NCI-H1048 (cell line): ENCODE results near the gene ARAP2.
"Not testable (repeated sequence)": the region's sequence is repeated elsewhere in the genome, so short reads cannot be mapped to it uniquely, and the experiment has no call there.

Experiments
- DNase-seq: peaks from one replicate; lab custom pipeline; 2025; lab: John Stamatoyannopoulos, UW

The ARAP2 gene

GRCh38 chr4:36182315-36182714 is 62.0 kb downstream of the ARAP2 start:
- not testable (repeated sequence) for DNase-seq

GRCh38 chr4:36180206-36180605 is 64.1 kb downstream of the ARAP2 start:
- DNase-seq = no peak

- DNase-seq = no peak
Observed at GRCh38 chr4:36178484-36178883, 65.8 kb downstream of the ARAP2 start.

DNA sequence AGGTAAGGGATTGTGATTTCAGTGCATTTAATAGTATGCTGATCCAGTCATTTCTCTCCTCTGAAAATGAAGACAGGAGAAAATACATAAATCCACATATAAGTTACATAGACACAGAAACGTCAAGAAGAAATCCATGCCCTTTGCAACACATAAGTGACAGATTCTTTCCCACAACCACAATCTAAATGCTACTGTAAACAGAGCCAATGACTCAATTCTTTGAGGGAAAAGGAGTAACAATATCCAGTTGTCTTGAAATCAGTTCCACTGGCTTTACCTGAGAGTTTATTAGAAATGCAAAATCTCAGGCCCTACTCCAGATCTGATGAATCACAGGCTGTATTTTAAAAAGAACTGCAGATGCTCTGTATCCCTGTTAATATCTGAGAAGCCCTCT is 66.4 kb downstream of the ARAP2 start:
- no peak for DNase-seq

GRCh38 chr4:36174570-36174969 is 69.7 kb downstream of the ARAP2 start:
- DNase-seq = no peak

GRCh38 chr4:36173905-36174304 is 70.4 kb downstream of the ARAP2 start:
- no peak for DNase-seq

DNA sequence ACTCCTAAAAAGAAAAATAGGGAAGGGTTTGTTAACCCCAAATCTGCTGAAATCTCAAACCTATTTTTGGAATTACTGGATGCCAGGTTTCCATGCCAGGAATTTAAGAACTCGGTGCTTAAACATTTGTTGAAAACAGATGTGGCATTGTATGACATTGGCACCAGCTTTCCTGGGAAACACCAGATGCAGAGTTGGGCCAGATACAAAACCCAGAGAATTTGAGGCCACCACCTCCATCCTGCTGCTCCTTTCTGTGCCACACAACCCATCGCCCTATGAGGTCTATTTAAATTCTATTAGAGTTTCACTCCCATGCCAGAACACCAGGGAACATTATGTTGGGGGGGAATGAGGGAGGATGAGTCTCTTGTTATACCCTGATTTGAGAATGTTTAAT is 71.7 kb downstream of the ARAP2 start:
- DNase-seq = no peak

- no peak for DNase-seq
Observed at GRCh38 chr4:36168127-36168878, 76.0 kb downstream of the ARAP2 start.

GRCh38 chr4:36165631-36166005 is 78.7 kb downstream of the ARAP2 start:
- no peak for DNase-seq

- no peak for DNase-seq
Observed at GRCh38 chr4:36164900-36165630, 79.2 kb downstream of the ARAP2 start.

DNA sequence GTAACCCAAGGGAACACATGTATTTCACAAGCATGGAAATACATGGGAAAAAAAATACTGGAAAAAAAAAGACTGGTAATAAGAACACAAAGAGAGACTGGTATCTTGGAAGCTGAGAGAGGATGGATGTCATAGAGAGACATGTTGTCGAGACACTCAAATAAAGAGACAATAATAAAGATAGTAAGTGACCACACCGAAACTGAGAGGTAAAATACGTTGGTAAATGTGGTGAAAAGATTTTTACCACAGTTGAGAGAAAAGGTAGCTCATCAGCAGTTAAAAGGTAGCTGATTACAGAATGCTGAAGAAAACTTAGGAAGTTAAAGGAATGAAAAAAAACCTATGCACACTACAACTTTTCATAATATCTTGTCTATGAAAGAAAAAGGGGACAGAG is 81.1 kb downstream of the ARAP2 start:
- DNase-seq = no peak

DNA sequence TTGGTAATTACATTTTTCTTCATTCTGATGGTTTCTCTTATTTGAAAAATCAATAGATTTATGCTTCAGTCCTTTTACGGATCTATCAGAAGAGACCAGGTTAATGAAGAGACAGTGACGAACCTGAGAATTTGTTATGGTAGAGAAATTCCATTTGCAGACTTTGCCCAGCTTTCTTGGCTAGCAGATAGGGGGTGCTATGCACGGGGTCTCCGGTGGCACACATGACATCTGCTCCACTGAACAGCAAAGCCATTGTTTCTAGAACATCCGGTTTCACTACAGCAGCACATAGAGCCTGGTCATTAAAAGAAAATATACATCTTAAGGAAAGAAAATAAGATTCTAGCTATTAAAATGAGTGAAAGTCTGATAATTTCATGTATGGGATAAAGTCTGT is 85.1 kb downstream of the ARAP2 start:
- no peak for DNase-seq

- DNase-seq = no peak
Observed at GRCh38 chr4:36152735-36153134, 91.6 kb downstream of the ARAP2 start.

GRCh38 chr4:36142504-36142903 is 101.8 kb downstream of the ARAP2 start:
- no peak for DNase-seq

DNA sequence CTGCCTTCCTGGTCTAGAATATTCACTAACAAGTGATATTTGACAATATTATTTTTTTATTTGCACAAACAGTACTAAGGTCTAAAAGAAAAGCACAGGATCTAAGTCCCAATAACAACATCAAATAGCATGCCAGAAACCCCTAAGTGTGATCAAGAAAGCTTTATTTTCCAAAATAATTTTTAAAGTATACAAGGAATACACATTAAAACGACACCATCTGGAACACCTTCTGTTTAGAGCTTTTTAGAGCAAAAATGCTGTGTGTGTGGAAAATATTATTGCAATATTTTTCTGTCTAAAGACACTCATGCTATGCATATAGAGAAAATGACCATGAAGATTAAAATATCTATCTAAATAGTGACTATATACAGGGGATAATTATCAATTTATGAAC is 103.1 kb downstream of the ARAP2 start:
- no peak for DNase-seq

GRCh38 chr4:36140421-36140820 is 103.9 kb downstream of the ARAP2 start:
- DNase-seq = no peak

- DNase-seq = no peak
Observed at GRCh38 chr4:36138220-36138619, 106.1 kb downstream of the ARAP2 start.

- DNase-seq = no peak
Observed at GRCh38 chr4:36137336-36137735, 107.0 kb downstream of the ARAP2 start.

GRCh38 chr4:36133658-36134057 is 110.7 kb downstream of the ARAP2 start:
- DNase-seq = no peak

GRCh38 chr4:36133086-36133485 is 111.2 kb downstream of the ARAP2 start:
- DNase-seq = no peak

DNA sequence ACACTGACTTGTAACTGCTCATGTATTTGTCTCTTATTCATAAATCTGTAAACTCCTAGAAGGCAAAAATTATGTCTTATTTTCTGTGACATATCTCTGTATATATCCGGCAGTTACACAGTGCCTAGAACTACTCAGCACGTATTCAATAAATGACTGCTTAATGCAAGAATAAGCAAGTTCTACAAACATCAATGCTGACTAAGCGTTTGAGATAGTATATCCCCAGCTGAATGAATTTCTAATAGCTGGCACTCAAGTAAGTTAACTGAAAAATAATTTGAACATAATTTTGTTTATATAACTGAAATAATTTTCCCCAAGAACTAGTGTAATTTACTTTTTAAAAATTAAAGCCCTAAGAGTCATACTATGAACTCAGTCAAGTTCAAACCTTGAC is 113.7 kb downstream of the ARAP2 start:
- DNase-seq = no peak

GRCh38 chr4:36128689-36129088 is 115.6 kb downstream of the ARAP2 start:
- no peak for DNase-seq

GRCh38 chr4:36123906-36124305 is 120.4 kb downstream of the ARAP2 start:
- DNase-seq = no peak

GRCh38 chr4:36115312-36115711 is 129.0 kb downstream of the ARAP2 start:
- no peak for DNase-seq
